HL-60 (cell line): Measurements from ENCODE around the gene DHX16.
"Not testable (repeated sequence)": the region's sequence is repeated elsewhere in the genome, so short reads cannot be mapped to it uniquely, and the experiment has no call there.

ENCODE experiments used
- DNase-seq, 2 experiments: peaks; one replicate each; pipeline ENCODE4 v3.0.0-alpha.2; 2010 to 2020; ENCODE audit warnings: low read depth in 1 of 2, low spot score in 1 of 2
- H3K27ac ChIP-seq: fragments of 250-450 bp; sonication (Bioruptor Pico); replicated peaks from 2 replicates; pipeline ENCODE4 v1.5.1; 2020; ENCODE audit warnings: mild to moderate bottlenecking, moderate library complexity
- H3K27me3 ChIP-seq: fragments of 250-450 bp; sonication (Bioruptor Pico); 2 replicates; pipeline ENCODE4 v1.5.1; 2021; ENCODE audit warnings: mild to moderate bottlenecking, moderate library complexity; ENCODE audit not compliant: insufficient read depth, poor library complexity, severe bottlenecking
- H3K4me3 ChIP-seq: replicated peaks from 2 replicates; pipeline ENCODE4 v1.5.1; 2011; ENCODE audit warnings: mild to moderate bottlenecking, control low read depth, low read length; ENCODE audit not compliant: insufficient read depth
- GABPA ChIP-seq: IDR thresholded peaks from 2 replicates; pipeline ENCODE4 v1.6.1; 2012; ENCODE audit warnings: low read depth
- POLR2AphosphoS5 ChIP-seq: IDR thresholded peaks from 2 replicates; pipeline ENCODE4 v1.6.1; 2012; ENCODE audit warnings: low read depth
- SPI1 ChIP-seq: IDR thresholded peaks from 2 replicates; pipeline ENCODE4 v1.6.1; 2012; ENCODE audit warnings: low read depth, mild to moderate bottlenecking, borderline replicate concordance
- long read RNA-seq: library from polyadenylated mRNA; unstranded; transcript quantifications from one replicate; pipeline ENCODE4 v2.0.0, GENCODE V29; 2020
- TF ChIP-seq, protein P1 (sequence below): IDR thresholded peaks from one replicate; pipeline ENCODE4 v1.5.1; 2011; ENCODE audit warnings: low read length, control low read depth, inconsistent platforms; ENCODE audit not compliant: insufficient read depth
- TF ChIP-seq, protein P2 (sequence below): IDR thresholded peaks from 2 replicates; pipeline ENCODE4 v1.6.1; 2012; ENCODE audit warnings: low read depth; ENCODE audit not compliant: insufficient replicate concordance

DHX16 gene
- long read RNA-seq, transcript DHX16-202 (20 exons, 3,445 nt): major isoform, 339 of 389 reads
- long read RNA-seq, partial matches to known transcripts: 20 of 389 reads
- long read RNA-seq, other reads (novel, unspliced or antisense): 30 of 389 reads

DNA sequence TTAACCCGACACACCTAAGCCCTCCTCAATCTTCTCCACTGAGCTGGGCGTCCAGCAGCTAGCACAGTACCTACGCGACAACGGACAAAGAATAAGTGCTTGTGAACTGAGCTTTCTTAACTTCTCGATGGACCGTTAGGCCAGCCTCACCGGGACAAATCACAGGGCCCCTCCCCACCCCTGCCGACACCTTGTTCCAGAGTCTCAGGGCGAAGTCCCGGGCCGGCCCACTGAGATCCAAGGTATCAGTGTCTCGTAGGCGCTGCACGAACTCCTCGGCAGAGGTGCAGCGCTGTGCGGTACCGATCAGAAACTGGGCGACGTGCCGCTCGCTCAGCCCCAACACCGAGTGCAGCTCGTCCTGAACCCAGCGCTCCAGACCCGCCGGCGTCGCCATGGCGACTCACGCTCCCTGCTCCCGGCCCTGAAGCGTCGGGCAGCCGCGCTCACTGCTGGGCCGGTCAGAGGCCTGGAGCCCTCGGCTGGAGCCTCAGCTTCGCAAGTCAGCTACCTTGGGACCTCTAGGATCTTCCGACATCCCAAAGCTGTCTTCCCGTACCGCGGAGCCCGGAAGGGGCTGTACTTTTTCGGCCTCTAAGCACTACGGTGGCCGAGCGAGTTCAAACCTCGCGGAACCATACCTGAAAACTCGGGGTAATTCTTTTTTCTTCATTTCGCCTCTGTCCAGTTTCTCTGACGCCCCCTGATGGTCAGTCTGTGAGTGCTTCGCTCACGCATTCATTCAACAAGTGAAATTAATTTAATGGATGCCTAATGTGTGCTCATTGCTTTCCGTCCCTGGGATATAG lies at the start of gene DHX16:
Gene DHX16 (minus strand): TSS at position 562 of the 809 bp plus-strand sequence. CDS start 165 bp downstream, at position 397.
- H3K27me3 ChIP-seq: no peaks in the 10 kb centered on the region
- H3K4me3 ChIP-seq: peak within 1 kb of the TSS; percentile 100
- TF ChIP-seq POLR2AphosphoS5 (no peak; the same call in 1 of the 2 replicates), GABPA (peak; percentile 47; the same call in 1 of the 2 replicates)
- TF ChIP-seq, protein P1, sequence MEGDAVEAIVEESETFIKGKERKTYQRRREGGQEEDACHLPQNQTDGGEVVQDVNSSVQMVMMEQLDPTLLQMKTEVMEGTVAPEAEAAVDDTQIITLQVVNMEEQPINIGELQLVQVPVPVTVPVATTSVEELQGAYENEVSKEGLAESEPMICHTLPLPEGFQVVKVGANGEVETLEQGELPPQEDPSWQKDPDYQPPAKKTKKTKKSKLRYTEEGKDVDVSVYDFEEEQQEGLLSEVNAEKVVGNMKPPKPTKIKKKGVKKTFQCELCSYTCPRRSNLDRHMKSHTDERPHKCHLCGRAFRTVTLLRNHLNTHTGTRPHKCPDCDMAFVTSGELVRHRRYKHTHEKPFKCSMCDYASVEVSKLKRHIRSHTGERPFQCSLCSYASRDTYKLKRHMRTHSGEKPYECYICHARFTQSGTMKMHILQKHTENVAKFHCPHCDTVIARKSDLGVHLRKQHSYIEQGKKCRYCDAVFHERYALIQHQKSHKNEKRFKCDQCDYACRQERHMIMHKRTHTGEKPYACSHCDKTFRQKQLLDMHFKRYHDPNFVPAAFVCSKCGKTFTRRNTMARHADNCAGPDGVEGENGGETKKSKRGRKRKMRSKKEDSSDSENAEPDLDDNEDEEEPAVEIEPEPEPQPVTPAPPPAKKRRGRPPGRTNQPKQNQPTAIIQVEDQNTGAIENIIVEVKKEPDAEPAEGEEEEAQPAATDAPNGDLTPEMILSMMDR: peak; percentile 81
- peak within 1 kb of the TSS; percentile 64 for H3K27ac ChIP-seq
- DNase-seq: peak; percentile 95 to 97

DNA sequence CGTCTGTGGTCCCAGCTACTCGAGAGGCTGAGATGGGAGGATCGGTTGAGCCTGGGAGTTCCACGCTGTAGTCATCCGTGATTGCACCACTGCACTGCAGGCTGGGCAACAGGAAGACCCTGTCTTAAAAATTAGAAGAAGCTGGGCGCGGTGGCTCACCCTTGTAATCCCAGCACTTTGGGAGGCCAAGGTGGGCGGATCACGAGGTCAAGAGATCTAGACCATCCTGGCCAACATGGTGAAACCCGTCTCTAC lies 49.1 kb upstream of the DHX16 start:
- H3K27me3 ChIP-seq: not testable (repeated sequence)
- Histone ChIP-seq H3K27ac (peak overlapping the region; percentile 93), H3K4me3 (peak overlapping the region; percentile 97)
- DNase-seq: peak in 1 of 2 experiments; percentile 58

DNA sequence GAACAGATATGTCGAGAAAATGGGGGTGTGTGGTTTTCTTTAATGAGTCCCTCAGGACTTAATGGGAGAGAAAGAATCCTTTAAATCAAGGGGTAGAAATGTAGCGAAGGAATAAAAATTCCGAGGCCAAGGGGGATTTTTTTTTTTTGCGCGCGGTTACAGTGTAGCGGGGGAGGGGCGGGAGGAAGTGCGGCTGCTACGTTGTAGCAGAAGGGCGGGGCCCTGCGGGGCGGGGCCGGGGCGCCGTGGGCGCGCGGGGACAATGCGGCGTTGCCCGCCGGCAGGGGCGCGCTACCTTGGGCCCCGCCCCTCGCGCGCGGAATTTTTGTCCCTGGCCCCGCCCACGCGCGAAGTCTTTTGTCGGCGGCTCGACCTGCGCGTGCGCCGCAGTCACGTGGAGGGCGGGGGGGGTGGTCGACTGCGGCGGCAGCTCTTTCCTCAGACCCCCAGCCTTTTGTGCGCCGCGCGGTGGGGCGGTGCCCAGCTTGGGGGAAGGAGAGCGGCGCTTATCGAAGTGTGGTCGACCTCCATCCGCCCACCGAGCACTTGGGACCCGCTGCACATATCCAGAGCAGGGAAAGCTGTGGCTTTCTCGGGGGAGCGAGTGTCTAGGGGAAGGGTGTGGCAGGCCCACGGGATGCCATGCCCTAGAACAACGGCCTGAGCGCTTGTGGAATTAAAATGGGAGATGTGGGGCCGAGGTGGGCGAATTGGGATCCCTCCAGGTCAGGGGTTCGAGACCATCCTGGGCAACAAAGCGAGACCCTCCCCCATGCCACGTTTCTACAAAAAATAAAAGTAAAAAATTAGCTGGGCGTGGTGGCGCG lies 48.6 kb upstream of the DHX16 start:
- DNase-seq: peak; percentile 86 to 87
- peak overlapping the region; percentile 97 for H3K4me3 ChIP-seq
- TF ChIP-seq, protein P2, sequence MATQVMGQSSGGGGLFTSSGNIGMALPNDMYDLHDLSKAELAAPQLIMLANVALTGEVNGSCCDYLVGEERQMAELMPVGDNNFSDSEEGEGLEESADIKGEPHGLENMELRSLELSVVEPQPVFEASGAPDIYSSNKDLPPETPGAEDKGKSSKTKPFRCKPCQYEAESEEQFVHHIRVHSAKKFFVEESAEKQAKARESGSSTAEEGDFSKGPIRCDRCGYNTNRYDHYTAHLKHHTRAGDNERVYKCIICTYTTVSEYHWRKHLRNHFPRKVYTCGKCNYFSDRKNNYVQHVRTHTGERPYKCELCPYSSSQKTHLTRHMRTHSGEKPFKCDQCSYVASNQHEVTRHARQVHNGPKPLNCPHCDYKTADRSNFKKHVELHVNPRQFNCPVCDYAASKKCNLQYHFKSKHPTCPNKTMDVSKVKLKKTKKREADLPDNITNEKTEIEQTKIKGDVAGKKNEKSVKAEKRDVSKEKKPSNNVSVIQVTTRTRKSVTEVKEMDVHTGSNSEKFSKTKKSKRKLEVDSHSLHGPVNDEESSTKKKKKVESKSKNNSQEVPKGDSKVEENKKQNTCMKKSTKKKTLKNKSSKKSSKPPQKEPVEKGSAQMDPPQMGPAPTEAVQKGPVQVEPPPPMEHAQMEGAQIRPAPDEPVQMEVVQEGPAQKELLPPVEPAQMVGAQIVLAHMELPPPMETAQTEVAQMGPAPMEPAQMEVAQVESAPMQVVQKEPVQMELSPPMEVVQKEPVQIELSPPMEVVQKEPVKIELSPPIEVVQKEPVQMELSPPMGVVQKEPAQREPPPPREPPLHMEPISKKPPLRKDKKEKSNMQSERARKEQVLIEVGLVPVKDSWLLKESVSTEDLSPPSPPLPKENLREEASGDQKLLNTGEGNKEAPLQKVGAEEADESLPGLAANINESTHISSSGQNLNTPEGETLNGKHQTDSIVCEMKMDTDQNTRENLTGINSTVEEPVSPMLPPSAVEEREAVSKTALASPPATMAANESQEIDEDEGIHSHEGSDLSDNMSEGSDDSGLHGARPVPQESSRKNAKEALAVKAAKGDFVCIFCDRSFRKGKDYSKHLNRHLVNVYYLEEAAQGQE: no peak
- TF ChIP-seq SPI1 (peak; percentile 87), POLR2AphosphoS5 (peak; percentile 76)
- peak overlapping the region; percentile 93 for H3K27ac ChIP-seq
- no peaks in the 10 kb centered on the region for H3K27me3 ChIP-seq

DNA sequence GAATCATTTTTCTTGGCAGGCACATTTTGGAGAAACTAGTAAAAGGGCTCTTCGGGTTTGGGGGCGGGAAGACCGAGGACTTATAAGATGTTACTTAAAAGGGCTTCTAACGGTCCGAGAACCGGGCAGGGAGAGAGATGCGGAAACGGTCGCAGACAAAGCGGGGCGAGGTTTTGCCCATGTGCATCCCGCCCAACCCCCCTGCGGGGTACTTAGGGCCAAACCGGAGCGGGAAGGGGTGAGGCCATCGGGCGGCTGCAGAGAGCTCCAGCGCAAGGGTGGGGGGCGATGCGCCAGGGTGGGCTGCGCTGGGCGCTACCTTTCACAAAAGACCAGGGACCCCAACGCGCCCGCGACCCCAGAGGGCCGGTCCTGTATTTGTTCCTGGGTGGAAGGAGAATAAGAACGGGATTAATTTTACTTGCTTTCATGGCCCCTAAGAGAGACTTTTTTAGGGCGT lies 48.0 kb upstream of the DHX16 start:
- TF ChIP-seq, protein P1: no peak
- TF ChIP-seq GABPA: no peak
- no peak for TF ChIP-seq SPI1
- TF ChIP-seq, protein P2: no peak
- no peak for TF ChIP-seq POLR2AphosphoS5
- peak in 1 of 2 experiments; percentile 81 for DNase-seq
- peak overlapping the region; percentile 93 for H3K27ac ChIP-seq
- H3K27me3 ChIP-seq: no peaks in the 10 kb centered on the region
- H3K4me3 ChIP-seq: peak overlapping the region; percentile 67
